ENCODE measurements around the gene POP7. TPM values are rescaled to one million over a fixed set of nuclear protein-coding genes. Genes with fewer than 3 reads are reported as not detected.

Gene POP7
- total RNA-seq, 1 experiment from 2014 or later: 96.9 TPM

GRCh38 chr7:100752994-100753393, 47.1 kb downstream of the POP7 start:
- Histone ChIP-seq H4K5ac (ENCODE audit: insufficient read length, low read depth, low read length) (no peak overlapping the region), H2BK5ac (ENCODE audit: insufficient read length, low read length) (no peak overlapping the region), H3K9ac (ENCODE audit: extremely low read depth, insufficient read length, low read length) (no peak overlapping the region), H2BK120ac (ENCODE audit: low read depth, low read length, poor library complexity, severe bottlenecking) (no peak overlapping the region), H2AFZ (ENCODE audit: low read length) (no peak overlapping the region), H3K4ac (ENCODE audit: low read depth, low read length) (no peak overlapping the region), H3K56ac (ENCODE audit: insufficient read length, low read depth, low read length) (no peak overlapping the region), H3K14ac (ENCODE audit: insufficient read depth, low read length) (no peak overlapping the region), H3K27me3 (ENCODE audit: insufficient read depth, low read length) (no peaks in the 10 kb centered on the region), H3K18ac (ENCODE audit: insufficient read length, low read depth, low read length) (no peak overlapping the region), H4K8ac (replicated peaks; ENCODE audit: insufficient read length, low read depth, low read length) (no peak overlapping the region), H2BK15ac (ENCODE audit: low read depth, low read length) (no peak overlapping the region), H2AK5ac (ENCODE audit: insufficient read length, low read length) (no peak overlapping the region), H3K4me1 (ENCODE audit: insufficient read depth, low read length) (no peaks in the 10 kb centered on the region), H3K79me1 (ENCODE audit: insufficient read depth, low read depth, low read length, poor library complexity, severe bottlenecking) (no peaks in the 10 kb centered on the region), H3K79me2 (ENCODE audit: insufficient read depth, low read length) (no peaks in the 10 kb centered on the region), H3K23ac (ENCODE audit: insufficient read length, low read depth, low read length) (no peak overlapping the region), H3K23me2 (ENCODE audit: insufficient read length, low read depth, low read length, poor library complexity, severe bottlenecking) (no peaks in the 10 kb centered on the region), H2BK20ac (ENCODE audit: low read depth, low read length, poor library complexity, severe bottlenecking) (no peak overlapping the region), H4K20me1 (ENCODE audit: control insufficient read depth, insufficient read depth, insufficient read length) (no peaks in the 10 kb centered on the region), H2BK12ac (ENCODE audit: insufficient read length, low read depth, low read length) (no peak overlapping the region), H3K9me3 (ENCODE audit: control insufficient read depth, low read depth, low read length) (no peaks in the 10 kb centered on the region), H3T11ph (ENCODE audit: low read length) (no peak overlapping the region), H4K91ac (ENCODE audit: insufficient read length, low read depth, low read length) (no peak overlapping the region), H3K4me2 (ENCODE audit: insufficient read depth, insufficient read length, low read length) (no peak overlapping the region), H3K27ac (ENCODE audit: insufficient read length, low read depth, low read length) (no peak overlapping the region)
- no CpG with 5 or more reads among the region's 5 CpGs for WGBS (ENCODE audit: extremely low coverage, insufficient read length, low lambda C conversion rate)
- no peak overlapping the region for H3K27ac Mint-ChIP-seq
- TF ChIP-seq CTCF (conservative IDR thresholded peaks at IDR 0.05): no peak
- no peak overlapping the region for H3K4me3 Mint-ChIP-seq
- H3K9me3 Mint-ChIP-seq: peaks cover 0 to 4% of the 10 kb centered on the region in 2 experiments; a peak in 1 of 5 replicates
- no peak for DNase-seq
- no peaks in the 10 kb centered on the region for H3K36me3 Mint-ChIP-seq (ENCODE audit: insufficient read depth in 1 of 3, low read depth in 3 of 3)
- peaks cover 0 to 8% of the 10 kb centered on the region in 2 experiments; a peak in 1 of 4 replicates for H3K4me1 Mint-ChIP-seq
- H3K27me3 Mint-ChIP-seq (ENCODE audit: low read depth): peaks cover 28% of the 10 kb centered on the region
